Karpas-422 (cell line): Measurements from ENCODE around the gene RADIL. TPM values are rescaled to one million over a fixed set of nuclear protein-coding genes. Genes with fewer than 3 reads are reported as not detected.

Source experiments
- DNase-seq: peaks from one replicate; pipeline ENCODE4 v3.0.0-alpha.2; 2015
- H2AFZ ChIP-seq: fragments of 200-600 bp; sonication (generic); 2 replicates; pipeline ENCODE4 v1.6.1; 2014; ENCODE audit warnings: antibody characterized with exemption, low read length, mixed read lengths
- H3K27ac ChIP-seq: fragments of 200-600 bp; sonication (generic); 2 replicates; pipeline ENCODE4 v1.5.1; 2014; ENCODE audit warnings: mild to moderate bottlenecking, low read length, moderate library complexity
- H3K27me3 ChIP-seq: fragments of 200-600 bp; sonication (generic); 2 replicates; pipeline ENCODE4 v1.6.1; 2014; ENCODE audit warnings: low read length, mixed read lengths
- H3K36me3 ChIP-seq: fragments of 200-600 bp; sonication (generic); 2 replicates; pipeline ENCODE4 v1.6.1; 2014; ENCODE audit warnings: low read length, mixed read lengths; ENCODE audit not compliant: insufficient read depth
- H3K4me1 ChIP-seq: fragments of 200-600 bp; sonication (generic); 2 replicates; pipeline ENCODE4 v1.6.1; 2014; ENCODE audit warnings: mild to moderate bottlenecking, low read length, mixed read lengths
- H3K4me2 ChIP-seq: fragments of 200-600 bp; sonication (generic); 2 replicates; pipeline ENCODE4 v1.6.1; 2014; ENCODE audit warnings: low read length, low read depth, mild to moderate bottlenecking; ENCODE audit not compliant: poor library complexity, severe bottlenecking
- H3K4me3 ChIP-seq: fragments of 200-600 bp; sonication (generic); 2 replicates; pipeline ENCODE4 v1.5.1; 2014; ENCODE audit warnings: mild to moderate bottlenecking, antibody characterized with exemption, low read length, mixed read lengths
- H3K79me2 ChIP-seq: fragments of 200-600 bp; sonication (generic); 2 replicates; pipeline ENCODE4 v1.6.1; 2014; ENCODE audit warnings: mild to moderate bottlenecking, low read length, mixed read lengths
- H3K9ac ChIP-seq: fragments of 200-600 bp; sonication (generic); 2 replicates; pipeline ENCODE4 v1.6.0; 2014; ENCODE audit warnings: low read length
- H3K9me2 ChIP-seq: fragments of 200-600 bp; sonication (generic), shearing (Covaris generic); replicated peaks from 2 replicates; pipeline ENCODE4 v1.6.0; 2014; ENCODE audit warnings: mild to moderate bottlenecking, low read length, moderate library complexity; ENCODE audit not compliant: insufficient read depth
- H3K9me3 ChIP-seq: fragments of 300-700, 200-600 bp; sonication (generic); 2 replicates; pipeline ENCODE4 v1.6.1; 2014; ENCODE audit warnings: low read length, mixed read lengths
- H4K20me1 ChIP-seq: fragments of 200-600 bp; sonication (generic); 2 replicates; pipeline ENCODE4 v1.6.1; 2014; ENCODE audit warnings: mild to moderate bottlenecking, antibody characterized with exemption, low read length, low read depth; ENCODE audit not compliant: insufficient read depth
- total RNA-seq: library from RNA; depleted of rRNA; stranded (reverse); fragments of >200 nt; shearing (Covaris generic); gene quantifications from 2 replicates; pipeline ENCODE4 v1.2.3, GENCODE V29; 2014; ENCODE audit warnings: low replicate concordance; rRNA removed

RADIL gene
- total RNA-seq: not detected in 2 replicates

GRCh38 chr7:4883372-4884144 lies at the start of gene RADIL:
TSS of gene RADIL (minus strand) at chr7:4883716. CDS start at chr7:4878139, 5,577 bp downstream.
- Histone ChIP-seq H3K4me2 (no peak within 1 kb of the TSS), H4K20me1 (no peaks in the 10 kb centered on the region), H3K9me2 (no peaks in the 10 kb centered on the region), H3K27me3 (no peaks in the 10 kb centered on the region), H3K9me3 (no peaks in the 10 kb centered on the region), H3K79me2 (no peaks in the 10 kb centered on the region), H3K27ac (no peak within 1 kb of the TSS), H3K36me3 (no peaks in the 10 kb centered on the region), H3K9ac (no peak within 1 kb of the TSS), H2AFZ (no peak within 1 kb of the TSS), H3K4me1 (no peaks in the 10 kb centered on the region), H3K4me3 (no peak within 1 kb of the TSS)
- no peak for DNase-seq

GRCh38 chr7:4931943-4932342 lies 48.4 kb upstream of the RADIL start:
- no peaks in the 10 kb centered on the region for H3K9me2 ChIP-seq

GRCh38 chr7:4929005-4929404 lies 45.5 kb upstream of the RADIL start:
- Histone ChIP-seq H3K9me3 (no peaks in the 10 kb centered on the region), H4K20me1 (no peaks in the 10 kb centered on the region)

More at GRCh38 chr7:4931943-4932342, 48.4 kb upstream of the RADIL start:
- no peaks in the 10 kb centered on the region for H4K20me1 ChIP-seq
- H3K27me3 ChIP-seq: no peaks in the 10 kb centered on the region
- no peak overlapping the region for H3K9ac ChIP-seq
- H3K4me1 ChIP-seq: no peaks in the 10 kb centered on the region
- no peaks in the 10 kb centered on the region for H3K79me2 ChIP-seq
- H3K36me3 ChIP-seq: no peaks in the 10 kb centered on the region
- H3K27ac ChIP-seq: no peak overlapping the region
- H3K4me2 ChIP-seq: no peak overlapping the region
- H3K4me3 ChIP-seq: no peak overlapping the region
- DNase-seq: no peak
- no peak overlapping the region for H2AFZ ChIP-seq
- no peaks in the 10 kb centered on the region for H3K9me3 ChIP-seq

GRCh38 chr7:4928445-4928844 lies 44.9 kb upstream of the RADIL start:
- Histone ChIP-seq H3K36me3 (no peaks in the 10 kb centered on the region), H4K20me1 (no peaks in the 10 kb centered on the region), H3K27me3 (no peaks in the 10 kb centered on the region), H3K27ac (no peak overlapping the region), H3K9me3 (no peaks in the 10 kb centered on the region), H3K4me2 (no peak overlapping the region), H3K4me3 (no peak overlapping the region), H3K9me2 (no peaks in the 10 kb centered on the region), H3K9ac (no peak overlapping the region), H3K79me2 (no peaks in the 10 kb centered on the region), H3K4me1 (no peaks in the 10 kb centered on the region), H2AFZ (no peak overlapping the region)
- DNase-seq: no peak

More at GRCh38 chr7:4929005-4929404, 45.5 kb upstream of the RADIL start:
- H3K4me3 ChIP-seq: no peak overlapping the region
- no peak overlapping the region for H2AFZ ChIP-seq
- H3K9ac ChIP-seq: no peak overlapping the region
- no peak overlapping the region for H3K4me2 ChIP-seq
- no peaks in the 10 kb centered on the region for H3K79me2 ChIP-seq
- H3K4me1 ChIP-seq: no peaks in the 10 kb centered on the region
- no peaks in the 10 kb centered on the region for H3K36me3 ChIP-seq
- no peaks in the 10 kb centered on the region for H3K9me2 ChIP-seq
- H3K27me3 ChIP-seq: no peaks in the 10 kb centered on the region
- no peak overlapping the region for H3K27ac ChIP-seq
- no peak for DNase-seq

- no peaks in the 10 kb centered on the region for H3K36me3 ChIP-seq
- no peak overlapping the region for H3K4me2 ChIP-seq
- no peak overlapping the region for H2AFZ ChIP-seq
- no peak overlapping the region for H3K9ac ChIP-seq
- H3K4me3 ChIP-seq: no peak overlapping the region
- no peaks in the 10 kb centered on the region for H3K9me3 ChIP-seq
- no peaks in the 10 kb centered on the region for H3K9me2 ChIP-seq
- no peak for DNase-seq
- no peaks in the 10 kb centered on the region for H3K27me3 ChIP-seq
- H3K4me1 ChIP-seq: no peaks in the 10 kb centered on the region
- H3K79me2 ChIP-seq: no peaks in the 10 kb centered on the region
- H3K27ac ChIP-seq: no peak overlapping the region
- H4K20me1 ChIP-seq: no peaks in the 10 kb centered on the region
Observed at GRCh38 chr7:4919969-4920766, 36.7 kb upstream of the RADIL start.

- no peaks in the 10 kb centered on the region for H3K79me2 ChIP-seq
- no peaks in the 10 kb centered on the region for H3K9me2 ChIP-seq
- no peaks in the 10 kb centered on the region for H4K20me1 ChIP-seq
- no peak for DNase-seq
- H3K36me3 ChIP-seq: no peaks in the 10 kb centered on the region
- H2AFZ ChIP-seq: no peak overlapping the region
- no peaks in the 10 kb centered on the region for H3K4me1 ChIP-seq
- no peak overlapping the region for H3K4me3 ChIP-seq
- H3K9me3 ChIP-seq: no peaks in the 10 kb centered on the region
- H3K27me3 ChIP-seq: no peaks in the 10 kb centered on the region
- no peak overlapping the region for H3K9ac ChIP-seq
- no peak overlapping the region for H3K27ac ChIP-seq
- no peak overlapping the region for H3K4me2 ChIP-seq
Observed at GRCh38 chr7:4916113-4916512, 32.6 kb upstream of the RADIL start.

GRCh38 chr7:4911111-4911828 lies 27.8 kb upstream of the RADIL start:
- H3K9ac ChIP-seq: no peak overlapping the region
- no peak for DNase-seq
- H4K20me1 ChIP-seq: no peaks in the 10 kb centered on the region
- no peaks in the 10 kb centered on the region for H3K36me3 ChIP-seq
- H3K27ac ChIP-seq: no peak overlapping the region
- H3K9me2 ChIP-seq: no peaks in the 10 kb centered on the region
- H3K4me3 ChIP-seq: no peak overlapping the region
- H3K27me3 ChIP-seq: no peaks in the 10 kb centered on the region
- H3K79me2 ChIP-seq: no peaks in the 10 kb centered on the region
- H2AFZ ChIP-seq: no peak overlapping the region
- no peak overlapping the region for H3K4me2 ChIP-seq
- no peaks in the 10 kb centered on the region for H3K9me3 ChIP-seq
- H3K4me1 ChIP-seq: no peaks in the 10 kb centered on the region

- Histone ChIP-seq H3K9ac (no peak overlapping the region), H3K4me2 (no peak overlapping the region), H4K20me1 (no peaks in the 10 kb centered on the region), H3K9me2 (no peaks in the 10 kb centered on the region), H3K27me3 (no peaks in the 10 kb centered on the region), H3K36me3 (no peaks in the 10 kb centered on the region), H3K27ac (no peak overlapping the region), H3K4me1 (no peaks in the 10 kb centered on the region), H3K9me3 (no peaks in the 10 kb centered on the region), H2AFZ (no peak overlapping the region), H3K79me2 (no peaks in the 10 kb centered on the region), H3K4me3 (no peak overlapping the region)
- DNase-seq: no peak
Observed at GRCh38 chr7:4906682-4907081, 23.2 kb upstream of the RADIL start.
